Fibroblast of lung (primary cell): ENCODE results near the gene POC5. TPM values are rescaled to one million over a fixed set of nuclear protein-coding genes. Genes with fewer than 3 reads are reported as not detected.

Experiments used
- DNase-seq, 2 donors: peaks; one replicate each; pipeline versions ENCODE4 v3.0.0 to v3.0.0-alpha.2; 2010; ENCODE audit warnings: low read depth in 2 of 2
- H2AFZ ChIP-seq: 2 replicates; pipeline ENCODE4 v1.5.1; 2012; ENCODE audit warnings: low read length, control low read depth, inconsistent platforms
- H3K27ac ChIP-seq: 2 replicates; pipeline ENCODE4 v1.5.1; 2011; ENCODE audit warnings: low read length, control low read depth; ENCODE audit not compliant: insufficient read depth
- H3K27me3 ChIP-seq: 2 replicates; pipeline ENCODE4 v1.5.1; 2011; ENCODE audit warnings: mild to moderate bottlenecking, low read length; ENCODE audit not compliant: control insufficient read depth, insufficient read depth
- H3K36me3 ChIP-seq: 2 replicates; pipeline ENCODE4 v1.5.1; 2011; ENCODE audit warnings: low read length; ENCODE audit not compliant: control insufficient read depth, insufficient read depth
- H3K4me1 ChIP-seq: 2 replicates; pipeline ENCODE4 v1.5.1; 2011; ENCODE audit warnings: low read length; ENCODE audit not compliant: control insufficient read depth, insufficient read depth; ENCODE audit errors: extremely low read depth
- H3K4me2 ChIP-seq: 2 replicates; pipeline ENCODE4 v1.5.1; 2011; ENCODE audit warnings: low read length, control low read depth; ENCODE audit not compliant: insufficient read depth; ENCODE audit errors: extremely low read depth
- H3K4me3 ChIP-seq, 4 experiments: fragments of 200-600 bp in 1 of 4; sonication (generic) in 1 of 4; replicated peaks in 1 of 4; 2 replicates each; pipeline ENCODE4 v1.5.1; 2011 to 2016; ENCODE audit warnings: low read length in 4 of 4, low read depth in 3 of 4, mild to moderate bottlenecking in 3 of 4, control low read depth in 2 of 4, inconsistent platforms in 1 of 4, mixed read lengths in 1 of 4; ENCODE audit not compliant: insufficient read depth in 1 of 4; ENCODE audit errors: control extremely low read depth in 1 of 4
- H3K79me2 ChIP-seq: 2 replicates; pipeline ENCODE4 v1.5.1; 2012; ENCODE audit warnings: mild to moderate bottlenecking, low read length, inconsistent platforms; ENCODE audit not compliant: control insufficient read depth, insufficient read depth
- H3K9ac ChIP-seq: 2 replicates; pipeline ENCODE4 v1.5.1; 2011; ENCODE audit warnings: mild to moderate bottlenecking, low read length, control low read depth; ENCODE audit not compliant: insufficient read depth
- H3K9me3 ChIP-seq: 2 replicates; pipeline ENCODE4 v1.5.1; 2012; ENCODE audit warnings: low read depth, low read length; ENCODE audit not compliant: control insufficient read depth, insufficient read depth
- H4K20me1 ChIP-seq: 2 replicates; pipeline ENCODE4 v1.5.1; 2011; ENCODE audit warnings: low read length; ENCODE audit not compliant: control insufficient read depth, insufficient read depth; ENCODE audit errors: extremely low read depth
- CTCF ChIP-seq, 2 donors: IDR thresholded peaks in 1 of 2; conservative IDR thresholded peaks in 1 of 2; 1 replicate in 1 of 2; 2 replicates in 1 of 2; pipeline ENCODE4 v1.5.1; 2011 to 2012; ENCODE audit warnings: low read length in 2 of 2, control low read depth in 1 of 2, inconsistent platforms in 1 of 2, low read depth in 1 of 2, mild to moderate bottlenecking in 1 of 2
- EZH2 ChIP-seq: IDR thresholded peaks from 2 replicates; pipeline ENCODE4 v1.5.1; 2012; ENCODE audit warnings: low read length, control low read depth, mild to moderate bottlenecking; ENCODE audit errors: missing control alignments
- polyA plus RNA-seq, 2 donors: library from polyadenylated mRNA; depleted of rRNA in 1 of 2; stranded (reverse) in 1 of 2; unstranded in 1 of 2; fragments of >200 nt; gene quantifications; 2 replicates each; pipeline ENCODE4 v1.2.1, GENCODE V29; 2011 to 2012; ENCODE audit warnings: missing spikeins in 1 of 2
- total RNA-seq: library from RNA; depleted of rRNA; stranded (reverse); fragments of >200 nt; gene quantifications from 2 replicates; pipeline ENCODE4 v1.2.1, GENCODE V29; 2014

Gene POC5
- total and polyA plus RNA-seq, 2 donors (not counting 1 experiment from before 2014, with no cell fraction given): 9.2 to 17.0 TPM

DNA sequence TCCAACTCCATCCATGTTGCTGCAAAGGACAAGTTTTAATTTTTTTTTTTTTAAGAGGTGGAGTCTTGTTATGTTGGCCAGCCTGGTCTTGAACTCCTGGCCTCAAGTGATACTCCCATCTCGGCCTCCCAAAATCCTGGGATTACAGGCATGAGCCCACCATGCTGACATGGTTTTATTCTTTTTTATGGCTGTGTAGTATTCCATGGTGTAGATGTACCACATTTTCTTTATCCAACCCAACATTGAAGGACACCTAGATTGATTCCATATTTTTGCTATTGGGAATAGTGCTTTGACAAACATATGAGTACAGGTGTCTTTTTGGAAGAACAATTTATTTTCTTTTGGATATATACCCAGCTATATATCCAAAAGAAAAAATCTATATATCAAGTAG lies 6.1 kb upstream of the POC5 start:
- no peaks in the 10 kb centered on the region for H3K36me3 ChIP-seq
- no peak overlapping the region for H3K4me3 ChIP-seq

DNA sequence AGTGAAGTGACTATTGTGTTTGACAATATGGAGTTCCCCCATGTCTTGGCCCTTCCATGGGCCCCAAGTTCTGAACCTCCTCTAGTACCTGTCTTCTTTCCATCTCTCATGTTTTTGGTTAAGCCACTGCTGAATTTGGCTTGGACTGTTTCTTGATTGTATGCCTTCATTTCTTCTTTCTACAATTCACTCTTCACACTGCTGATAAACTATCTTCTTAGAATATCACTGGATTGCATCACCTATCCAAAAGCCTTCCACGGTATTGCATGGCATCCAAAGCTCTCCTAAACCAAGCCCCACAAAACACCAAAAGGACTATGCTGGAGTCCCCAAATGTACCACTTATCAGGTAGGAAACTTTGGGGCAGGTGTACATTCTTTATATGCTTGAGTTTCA lies 4.3 kb upstream of the POC5 start:
- Histone ChIP-seq H3K27me3 (no peaks in the 10 kb centered on the region), H3K9me3 (no peaks in the 10 kb centered on the region), H3K79me2 (no peaks in the 10 kb centered on the region), H3K36me3 (no peaks in the 10 kb centered on the region), H3K27ac (no peak overlapping the region), H3K4me1 (no peaks in the 10 kb centered on the region), H3K9ac (no peak overlapping the region), H3K4me2 (no peak overlapping the region), H3K4me3 (no peak overlapping the region), H4K20me1 (no peaks in the 10 kb centered on the region), H2AFZ (no peak overlapping the region)
- no peak for TF ChIP-seq EZH2
- no peak for TF ChIP-seq CTCF (conservative IDR thresholded peaks at IDR 0.05 in 1 of 2, IDR thresholded peaks at IDR 0.05 in 1 of 2; ENCODE audit: low read depth in 1 of 2, low read length in 2 of 2)
- DNase-seq: no peak

More for the DNA sequence above, 6.1 kb upstream of the POC5 start:
- Histone ChIP-seq H3K79me2 (no peaks in the 10 kb centered on the region), H3K9ac (no peak overlapping the region), H3K4me2 (no peak overlapping the region), H3K4me1 (no peaks in the 10 kb centered on the region), H4K20me1 (no peaks in the 10 kb centered on the region), H3K27me3 (no peaks in the 10 kb centered on the region), H3K9me3 (no peaks in the 10 kb centered on the region), H3K27ac (no peak overlapping the region), H2AFZ (no peak overlapping the region)
- DNase-seq: no peak
- TF ChIP-seq EZH2 (no peak), CTCF (conservative IDR thresholded peaks at IDR 0.05 in 1 of 2, IDR thresholded peaks at IDR 0.05 in 1 of 2; ENCODE audit: low read depth in 1 of 2, low read length in 2 of 2) (no peak)

- Histone ChIP-seq H3K9me3 (no peaks in the 10 kb centered on the region), H3K4me3 (no peak overlapping the region), H3K27ac (no peak overlapping the region), H3K36me3 (no peaks in the 10 kb centered on the region), H3K4me1 (peaks cover 1% of the 10 kb centered on the region), H3K79me2 (peaks cover 5% of the 10 kb centered on the region), H4K20me1 (no peaks in the 10 kb centered on the region), H3K9ac (no peak overlapping the region), H3K27me3 (no peaks in the 10 kb centered on the region), H3K4me2 (no peak overlapping the region), H2AFZ (no peak overlapping the region)
- TF ChIP-seq CTCF (conservative IDR thresholded peaks at IDR 0.05 in 1 of 2, IDR thresholded peaks at IDR 0.05 in 1 of 2; ENCODE audit: low read depth in 1 of 2, low read length in 2 of 2): no peak
- TF ChIP-seq EZH2: no peak
- DNase-seq: no peak
Observed at GRCh38 chr5:75720882-75721281, 3.6 kb upstream of the POC5 start.
